H1 (cell line): ENCODE measurements around the gene DYNLT2. TPM values are rescaled to one million over a fixed set of nuclear protein-coding genes. Genes with fewer than 3 reads are reported as not detected.

Experiments used
- ASH2L ChIP-seq: fragments of 200-600, 300-600 bp; sonication (generic); IDR thresholded peaks from one replicate; pipeline ENCODE4 v1.7.1; 2017; ENCODE audit warnings: low read length
- ATF3 ChIP-seq: IDR thresholded peaks from 2 replicates; pipeline ENCODE4 v1.6.1; 2011; ENCODE audit warnings: low read depth, mild to moderate bottlenecking, low read length; ENCODE audit not compliant: insufficient read depth
- CBX8 ChIP-seq: fragments of 300-800, 300-1000 bp; sonication (generic); IDR thresholded peaks from 2 replicates; pipeline ENCODE4 v1.7.1; 2016; ENCODE audit warnings: low read depth, low read length, borderline replicate concordance
- CHD1 ChIP-seq: IDR thresholded peaks from 2 replicates; pipeline ENCODE4 v1.6.1; 2012; ENCODE audit warnings: low read depth, low read length, improper control_type of control experiment
- CHD2 ChIP-seq: IDR thresholded peaks from 2 replicates; pipeline ENCODE4 v1.6.1; 2012; ENCODE audit warnings: low read length, improper control_type of control experiment
- CREB1 ChIP-seq: IDR thresholded peaks from 2 replicates; pipeline ENCODE4 v1.6.1; 2012; ENCODE audit warnings: inconsistent platforms
- E2F6 ChIP-seq: IDR thresholded peaks from 2 replicates; pipeline ENCODE4 v1.6.1; 2012; ENCODE audit warnings: inconsistent platforms
- EP300 ChIP-seq, 2 experiments: IDR thresholded peaks; 1 replicate in 1 of 2; 2 replicates in 1 of 2; pipeline ENCODE4 v1.6.1; 2011 to 2012; ENCODE audit warnings: low read depth in 2 of 2, low read length in 2 of 2, mild to moderate bottlenecking in 2 of 2, borderline replicate concordance in 1 of 2, inconsistent platforms in 1 of 2, moderate library complexity in 1 of 2
- GABPA ChIP-seq: IDR thresholded peaks from 2 replicates; pipeline ENCODE4 v1.6.1; 2011; ENCODE audit warnings: mild to moderate bottlenecking, low read length, moderate library complexity, borderline replicate concordance; ENCODE audit not compliant: insufficient read depth
- JUN ChIP-seq: IDR thresholded peaks from 2 replicates; pipeline ENCODE4 v1.6.1; 2011; ENCODE audit warnings: low read depth, mild to moderate bottlenecking, improper control_type of control experiment, low read length
- JUND ChIP-seq: IDR thresholded peaks from 2 replicates; pipeline ENCODE4 v1.6.1; 2011; ENCODE audit warnings: mild to moderate bottlenecking, improper control_type of control experiment, low read length
- KDM4A ChIP-seq: IDR thresholded peaks from one replicate; pipeline ENCODE4 v1.7.1; 2012; ENCODE audit warnings: low read depth, mild to moderate bottlenecking, moderate library complexity, low read length, inconsistent platforms; ENCODE audit not compliant: severe bottlenecking
- MAFK ChIP-seq: IDR thresholded peaks from 2 replicates; pipeline ENCODE4 v1.6.1; 2012; ENCODE audit warnings: low read depth, mild to moderate bottlenecking, improper control_type of control experiment, low read length
- MAX ChIP-seq: IDR thresholded peaks from 2 replicates; pipeline ENCODE4 v1.6.1; 2012; ENCODE audit warnings: inconsistent platforms
- NRF1 ChIP-seq: IDR thresholded peaks from 2 replicates; pipeline ENCODE4 v1.6.1; 2011; ENCODE audit warnings: mild to moderate bottlenecking, low read depth, low read length, improper control_type of control experiment
- RFX5 ChIP-seq: IDR thresholded peaks from 2 replicates; pipeline ENCODE4 v1.6.1; 2011; ENCODE audit warnings: low read depth, low read length, improper control_type of control experiment, borderline replicate concordance
- SAP30 ChIP-seq: fragments of 300-600 bp; sonication (generic); IDR thresholded peaks from 2 replicates; pipeline ENCODE4 v1.7.1; 2012; ENCODE audit warnings: low read length, moderate library complexity, mild to moderate bottlenecking, inconsistent platforms; ENCODE audit not compliant: insufficient read depth, insufficient replicate concordance
- SIX5 ChIP-seq: IDR thresholded peaks from 2 replicates; pipeline ENCODE4 v1.6.1; 2011; ENCODE audit warnings: mild to moderate bottlenecking, low read depth, low read length
- TBP ChIP-seq: IDR thresholded peaks from 2 replicates; pipeline ENCODE4 v1.6.1; 2011; ENCODE audit warnings: low read depth, low read length, improper control_type of control experiment
- USF2 ChIP-seq: IDR thresholded peaks from 2 replicates; pipeline ENCODE4 v1.6.1; 2011; ENCODE audit warnings: low read length, improper control_type of control experiment
- YY1 ChIP-seq: IDR thresholded peaks from 2 replicates; pipeline ENCODE4 v1.6.1; 2011; ENCODE audit warnings: low read depth, mild to moderate bottlenecking, low read length
- polyA plus RNA-seq, 7 experiments: library from polyadenylated mRNA; depleted of rRNA in 3 of 7; stranded (reverse) in 5 of 7; unstranded in 2 of 7; fragments of >200 nt in 5 of 7; fragments of 200-250 nt in 2 of 7; gene quantifications; 1 replicate in 5 of 7; 2 replicates in 1 of 7; 4 replicates in 1 of 7; pipeline versions ENCODE4 v1.2.1 to v1.2.3, GENCODE V29; 2011 to 2013; ENCODE audit warnings: missing spikeins in 2 of 7, mixed read lengths in 2 of 7
- total RNA-seq: library from RNA; stranded (reverse); fragmentation: NEBNext Ultra II Directional; extraction: Animal tissue kit (Norgen Biotek cat#: 25700); gene quantifications from 2 replicates; pipeline ENCODE4 v1.2.1, GENCODE V29; 2021

The DYNLT2 gene
- total and polyA plus RNA-seq, 2 of the 8 experiments (the other 6 are each of a cell fraction or from before 2014, with no cell fraction given), result 0.48 to 1.8 TPM

GRCh38 chr6:169723200-169723909 is 28.0 kb downstream of the DYNLT2 start (continued):
- TF ChIP-seq MAX (no peak), CHD2 (no peak), MAFK (no peak), CHD1 (no peak), NRF1 (no peak), USF2 (no peak), RFX5 (no peak), ASH2L (no peak), JUN (no peak), GABPA (no peak), SAP30 (no peak), TBP (no peak), CBX8 (no peak), YY1 (no peak), KDM4A (peak; percentile 53), E2F6 (no peak), CREB1 (no peak), SIX5 (no peak), JUND (no peak), EP300 (IDR thresholded peaks at IDR 0.05; ENCODE audit: borderline replicate concordance in 1 of 2, low read depth in 2 of 2, low read length in 2 of 2) (no peak), ATF3 (no peak)
